GM19397 (cell line): Measurements from ENCODE around the gene TRIM62.

Experiments used
- ATAC-seq: cut with Tn5 transposase; IDR thresholded peaks from one replicate; pipeline ENCODE4 v1.9.1; 2021; ENCODE audit warnings: mild to moderate bottlenecking, moderate library complexity; ENCODE audit not compliant: unreplicated experiment

TRIM62 gene

GRCh38 chr1:33181921-33182341, at the start of gene TRIM62:
Gene TRIM62 (minus strand): TSS chr1:33182043. CDS start chr1:33181432, 611 bp downstream.
- peak; percentile 47 for ATAC-seq

GRCh38 chr1:33231166-33231565, 49.3 kb upstream of the TRIM62 start:
- ATAC-seq = no peak

- ATAC-seq = no peak
Measured at GRCh38 chr1:33228935-33229487, 47.2 kb upstream of the TRIM62 start.

GRCh38 chr1:33225586-33225985, 43.7 kb upstream of the TRIM62 start:
- ATAC-seq = no peak

GRCh38 chr1:33224166-33224707, 42.4 kb upstream of the TRIM62 start:
- no peak for ATAC-seq

- ATAC-seq = no peak
Measured at GRCh38 chr1:33222381-33222780, 40.5 kb upstream of the TRIM62 start.

- no peak for ATAC-seq
Measured at GRCh38 chr1:33221385-33221758, 39.5 kb upstream of the TRIM62 start.

GRCh38 chr1:33220676-33221384, 39.0 kb upstream of the TRIM62 start:
- ATAC-seq = no peak

GRCh38 chr1:33219886-33220661, 38.2 kb upstream of the TRIM62 start:
- no peak for ATAC-seq

GRCh38 chr1:33211972-33212371, 30.1 kb upstream of the TRIM62 start:
- no peak for ATAC-seq

- no peak for ATAC-seq
Measured at GRCh38 chr1:33206340-33206739, 24.5 kb upstream of the TRIM62 start.

GRCh38 chr1:33195556-33195955, 13.7 kb upstream of the TRIM62 start:
- ATAC-seq = no peak

GRCh38 chr1:33191731-33192275, 10.0 kb upstream of the TRIM62 start:
- ATAC-seq = no peak

- ATAC-seq = no peak
Measured at GRCh38 chr1:33190701-33191100, 8.9 kb upstream of the TRIM62 start.

GRCh38 chr1:33188572-33189275, 6.9 kb upstream of the TRIM62 start:
- ATAC-seq = no peak

GRCh38 chr1:33186936-33187335, 5.1 kb upstream of the TRIM62 start:
- ATAC-seq = no peak

GRCh38 chr1:33185541-33185940, 3.7 kb upstream of the TRIM62 start:
- ATAC-seq = no peak

GRCh38 chr1:33183306-33183705, 1.5 kb upstream of the TRIM62 start:
- no peak for ATAC-seq

GRCh38 chr1:33182896-33183295, 1.1 kb upstream of the TRIM62 start:
- no peak for ATAC-seq

- no peak for ATAC-seq
Measured at GRCh38 chr1:33182401-33182841, 578 bp upstream of the TRIM62 start.
